C1 segment of cervical spinal cord (tissue), 14 donors: Measurements from ENCODE around the gene HRC.
"Not testable (repeated sequence)": the region's sequence is repeated elsewhere in the genome, so short reads cannot be mapped to it uniquely, and the experiment has no call there.

Source experiments
- DNase-seq, 14 donors: peaks; one replicate each; lab custom pipeline; 2025; lab: John Stamatoyannopoulos, UW

The HRC gene

GRCh38 chr19:49155005-49155819, at the start of gene HRC:
HRC (minus strand) TSS chr19:49155396; CDS start chr19:49155237, 159 bp downstream.
- no peak for DNase-seq

- no peak for DNase-seq
Observed at GRCh38 chr19:49201042-49201441, 45.8 kb upstream of the HRC start.

GRCh38 chr19:49200238-49200862, 45.2 kb upstream of the HRC start:
- no peak for DNase-seq

- peak in 1 of 14 donors; percentile 10 for DNase-seq
Observed at GRCh38 chr19:49196527-49197240, 41.5 kb upstream of the HRC start.

- DNase-seq = no peak
Observed at GRCh38 chr19:49194408-49194807, 39.2 kb upstream of the HRC start.

- no peak for DNase-seq
Observed at GRCh38 chr19:49193822-49194394, 38.7 kb upstream of the HRC start.

- DNase-seq = no peak
Observed at GRCh38 chr19:49190781-49191180, 35.6 kb upstream of the HRC start.

- DNase-seq = no peak
Observed at GRCh38 chr19:49189259-49189658, 34.1 kb upstream of the HRC start.

GRCh38 chr19:49188626-49189200, 33.5 kb upstream of the HRC start:
- no peak for DNase-seq

- no peak for DNase-seq
Observed at GRCh38 chr19:49186108-49186507, 30.9 kb upstream of the HRC start.

GRCh38 chr19:49182848-49183375, 27.7 kb upstream of the HRC start:
- peak in 1 of 14 donors; percentile 64 for DNase-seq

GRCh38 chr19:49182010-49182847, 27.0 kb upstream of the HRC start:
- DNase-seq = not testable (repeated sequence)

- DNase-seq = no peak
Observed at GRCh38 chr19:49180659-49181058, 25.5 kb upstream of the HRC start.

- no peak for DNase-seq
Observed at GRCh38 chr19:49173198-49173597, 18.0 kb upstream of the HRC start.

GRCh38 chr19:49168421-49168820, 13.2 kb upstream of the HRC start:
- no peak for DNase-seq

GRCh38 chr19:49167857-49168409, 12.7 kb upstream of the HRC start:
- DNase-seq = no peak

GRCh38 chr19:49165865-49166301, 10.7 kb upstream of the HRC start:
- DNase-seq = no peak

- DNase-seq = no peak
Observed at GRCh38 chr19:49165111-49165750, 10.0 kb upstream of the HRC start.

GRCh38 chr19:49161987-49162386, 6.8 kb upstream of the HRC start:
- no peak for DNase-seq
